HepG2 (cell line): ENCODE data around the gene PCED1B. TPM values are rescaled to one million over a fixed set of nuclear protein-coding genes. Genes with fewer than 3 reads are reported as not detected.

ENCODE experiments used
- ATAC-seq: fragments of 200-7000 bp; cut with Tn5 transposase; 3 replicates; pipeline ENCODE4 v1.9.1; 2020; ENCODE audit warnings: mild to moderate bottlenecking, moderate library complexity
- BruUV-seq: library from RNA; stranded (reverse); fragments of 400-500 nt; replicated peaks from 2 replicates; lab custom pipeline; 2021; lab: Mats Ljungman, UMichigan
- CTCF ChIA-PET: fragments of 300-600 bp; formaldehyde crosslinking; extraction: SDS; loops from one replicate; lab custom pipeline; 2021; ENCODE audit warnings: low total read pairs, inconsistent platforms, low intra/inter-chr PET ratio; lab: Yijun Ruan, JAX
- POLR2A ChIA-PET: fragments of 350-600 bp; sonication (Branson Sonifier 250); formaldehyde crosslinking; loops from one replicate; lab custom pipeline; 2020; ENCODE audit warnings: antibody characterized with exemption, inconsistent platforms; lab: Yijun Ruan, JAX
- DNase-seq: peaks from one replicate; pipeline ENCODE4 v3.0.0-alpha.2; 2015; ENCODE audit warnings: low spot score
- FAIRE-seq: peaks from 3 replicates; lab custom pipeline; 2011; peaks lifted over from hg19 to GRCh38; lab: Jason Lieb, UNC
- H2AFZ ChIP-seq: one replicate; pipeline ENCODE4 v1.6.1; 2011; ENCODE audit warnings: low read length, inconsistent platforms
- H3K27ac ChIP-seq: fragments of 300-600 bp; 3 replicates; pipeline ENCODE4 v1.8.0; 2011; ENCODE audit warnings: mixed run types, mild to moderate bottlenecking, mixed read lengths, low read length, inconsistent platforms; ENCODE audit not compliant: insufficient read depth; ENCODE audit errors: extremely low read length
- H3K27me3 ChIP-seq, 2 experiments: fragments of 200-600 bp in 1 of 2; 2 replicates in 1 of 2; 3 replicates in 1 of 2; pipeline versions ENCODE4 v1.6.0 to v1.8.0; 2011; ENCODE audit warnings: low read length in 2 of 2, mild to moderate bottlenecking in 2 of 2, moderate library complexity in 2 of 2, inconsistent platforms in 1 of 2; ENCODE audit not compliant: insufficient read depth in 2 of 2, control insufficient read depth in 1 of 2
- H3K36me3 ChIP-seq, 2 experiments: fragments of 200-600 bp in 1 of 2; replicated peaks in 1 of 2; 2 replicates in 1 of 2; 3 replicates in 1 of 2; pipeline versions ENCODE4 v1.5.1 to v1.8.0; 2011; ENCODE audit warnings: low read length in 2 of 2, inconsistent platforms in 1 of 2; ENCODE audit not compliant: insufficient read depth in 2 of 2, control insufficient read depth in 1 of 2
- H3K4me1 ChIP-seq: 2 replicates; pipeline ENCODE4 v1.5.1; 2012; ENCODE audit warnings: low read length, inconsistent platforms; ENCODE audit not compliant: insufficient read depth
- H3K4me2 ChIP-seq: 2 replicates; pipeline ENCODE4 v1.6.0; 2011; ENCODE audit warnings: low read depth, low read length, inconsistent platforms
- H3K4me3 ChIP-seq, 3 experiments: fragments of 200-600 bp in 1 of 3; sonication (generic), shearing (Covaris generic) in 1 of 3; replicated peaks in 1 of 3; 2 replicates each; pipeline ENCODE4 v1.5.1; 2011 to 2016; ENCODE audit warnings: low read length in 3 of 3, inconsistent platforms in 2 of 3, low read depth in 2 of 3, mild to moderate bottlenecking in 2 of 3, control low read depth in 1 of 3, mixed read lengths in 1 of 3; ENCODE audit not compliant: insufficient read depth in 1 of 3
- H3K79me2 ChIP-seq: one replicate; pipeline ENCODE4 v1.6.1; 2011; ENCODE audit warnings: low read length, inconsistent platforms; ENCODE audit not compliant: insufficient read depth
- H3K9ac ChIP-seq: 2 replicates; pipeline ENCODE4 v1.6.0; 2011; ENCODE audit warnings: mild to moderate bottlenecking, low read depth, low read length, inconsistent platforms; ENCODE audit not compliant: insufficient read depth
- H3K9me3 ChIP-seq: 2 replicates; pipeline ENCODE4 v1.5.1; 2012; ENCODE audit warnings: mild to moderate bottlenecking, low read length
- H4K20me1 ChIP-seq: 2 replicates; pipeline ENCODE4 v1.6.0; 2011; ENCODE audit warnings: inconsistent platforms, mild to moderate bottlenecking, low read length, moderate library complexity; ENCODE audit not compliant: insufficient read depth
- HMG20B ChIP-seq: conservative IDR thresholded peaks from 2 replicates; pipeline ENCODE4 v1.6.1; 2016; ENCODE audit warnings: missing genetic modification reagents, missing compliant biosample characterization
- HNF4A ChIP-seq: sonication (generic); formaldehyde crosslinking; IDR thresholded peaks from 2 replicates; pipeline ENCODE4 v1.4.0; 2020; ENCODE audit warnings: missing genetic modification reagents
- KLF13 ChIP-seq: sonication (generic); formaldehyde crosslinking; IDR thresholded peaks from 2 replicates; pipeline ENCODE4 v1.4.0; 2020; ENCODE audit warnings: mild to moderate bottlenecking, missing genetic modification reagents
- MTA3 ChIP-seq: sonication (generic); formaldehyde crosslinking; IDR thresholded peaks from 2 replicates; pipeline ENCODE4 v1.4.0; 2020; ENCODE audit warnings: missing genetic modification reagents
- MXI1 ChIP-seq: IDR thresholded peaks from 3 replicates; pipeline ENCODE4 v1.6.1; 2012; ENCODE audit warnings: low read depth, low read length, inconsistent platforms, borderline replicate concordance
- NFE2 ChIP-seq: sonication (generic); formaldehyde crosslinking; IDR thresholded peaks from 2 replicates; pipeline ENCODE4 v1.4.0; 2020; ENCODE audit warnings: missing genetic modification reagents
- NKX3-1 ChIP-seq: sonication (generic); formaldehyde crosslinking; IDR thresholded peaks from 2 replicates; pipeline ENCODE4 v1.5.0; 2020; ENCODE audit warnings: missing genetic modification reagents
- ZNF629 ChIP-seq: sonication (generic); formaldehyde crosslinking; conservative IDR thresholded peaks from 2 replicates; pipeline ENCODE4 v1.5.0; 2020; ENCODE audit warnings: missing genetic modification reagents
- whole genome bisulfite sequencing: methylation state at CpG from one replicate; pipeline ENCODE4 v1.1.6; 2017; ENCODE audit warnings: low lambda C conversion rate; 5-methylcytosine and 5-hydroxymethylcytosine counted together
- in situ Hi-C: cut with HindIII; loops from 2 replicates; pipeline ENCODE4 v1.10.0; 2017; ENCODE audit warnings: low pct_unique_long_range_greater_than_20kb; ENCODE audit not compliant: extremely low pct_ligation_motif_present
- intact Hi-C: fragments of 100-400 bp; cut with micrococcal nuclease; formaldehyde crosslinking; loops from one replicate; pipeline ENCODE4 v1.10.0; 2022; ENCODE audit not compliant: unreplicated experiment
- polyA plus RNA-seq, 8 experiments: library from polyadenylated mRNA; depleted of rRNA in 3 of 8; stranded (reverse) in 7 of 8; unstranded in 1 of 8; fragments of >200 nt; fragmentation: Illumina TruSeq in 4 of 8; extraction: Trizol in 4 of 8; gene quantifications; 2 replicates each; pipeline versions ENCODE4 v1.2.1 to v1.2.3, GENCODE V29; 2011 to 2016; ENCODE audit warnings: low read depth in 4 of 8, missing spikeins in 1 of 8, mixed read lengths in 1 of 8; ENCODE audit not compliant: insufficient read depth in 1 of 8
- total RNA-seq, 5 experiments: library from RNA; depleted of rRNA; stranded (reverse); fragments of >200 nt; fragmentation: Illumina TruSeq; extraction: Trizol; gene quantifications; 2 replicates each; pipeline ENCODE4 v1.2.3, GENCODE V29; 2016; ENCODE audit warnings: low read depth in 1 of 5
- TF ChIP-seq, protein P1 (sequence below): sonication (generic); formaldehyde crosslinking; IDR thresholded peaks from 2 replicates; pipeline ENCODE4 v1.8.0; 2022; ENCODE audit warnings: missing genetic modification reagents, low read depth, mild to moderate bottlenecking, borderline replicate concordance

The PCED1B gene
- total and polyA plus RNA-seq, 2 of the 13 experiments (the other 11 are each of a cell fraction or from before 2014, with no cell fraction given): 0.11 to 0.37 TPM

DNA sequence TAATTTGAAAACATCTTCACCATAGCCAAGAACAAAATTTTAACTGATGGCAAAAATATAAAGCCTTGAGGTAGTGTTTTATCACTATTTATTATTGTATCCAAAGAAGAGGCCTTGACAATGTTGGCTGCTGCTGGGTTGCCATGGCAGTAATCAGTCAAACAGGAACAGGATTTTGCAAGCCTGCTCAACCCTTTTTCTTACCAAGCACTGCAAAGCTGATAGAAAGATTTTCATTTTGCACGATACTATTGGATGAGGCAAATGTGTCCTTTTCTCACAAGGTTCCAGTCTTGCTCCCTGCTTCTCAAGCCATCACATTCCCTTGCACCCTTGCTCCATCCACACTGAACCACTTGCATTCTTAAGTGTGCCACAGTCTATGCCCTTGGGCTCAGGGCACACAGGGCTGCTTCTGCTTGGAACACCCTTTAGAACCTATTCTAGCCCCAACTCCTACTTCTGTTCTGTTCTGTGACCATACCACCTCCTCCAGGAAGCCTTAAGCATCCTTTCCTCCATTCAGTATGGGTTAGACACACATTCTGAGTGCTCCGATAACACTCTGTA is 76.8 kb downstream of the PCED1B start:
- no peaks in the 10 kb centered on the region for H4K20me1 ChIP-seq
- H3K36me3 ChIP-seq: no peaks in the 10 kb centered on the region
- no peak for ATAC-seq
- no peak for TF ChIP-seq ZNF629
- TF ChIP-seq HMG20B (CRISPR knock-in tag): no peak
- no peak for TF ChIP-seq NKX3-1
- TF ChIP-seq, protein P1, sequence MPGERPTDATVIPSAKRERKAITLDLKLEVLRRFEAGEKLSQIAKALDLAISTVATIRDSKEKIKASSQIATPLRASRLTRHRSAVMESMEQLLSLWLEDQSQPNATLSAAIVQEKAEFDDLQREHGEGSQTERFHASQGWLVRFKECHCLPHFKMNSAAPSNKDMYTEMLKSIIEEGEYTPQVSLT: no peak
- no peak for TF ChIP-seq MTA3 (CRISPR knock-in tag)
- TF ChIP-seq NFE2 (CRISPR knock-in tag): no peak
- TF ChIP-seq KLF13: no peak
- TF ChIP-seq MXI1: no peak
- no peaks in the 10 kb centered on the region for H3K27me3 ChIP-seq
- no peaks in the 10 kb centered on the region for H3K9me3 ChIP-seq
- H3K9ac ChIP-seq: no peak overlapping the region
- intact Hi-C loops (no loop called here), in situ Hi-C loops (no loop called here)
- H3K27ac ChIP-seq: no peak overlapping the region
- no peaks in the 10 kb centered on the region for H3K4me1 ChIP-seq
- ChIA-PET CTCF (no interaction called here), POLR2A (no interaction called here)
- no peak overlapping the region for H3K4me3 ChIP-seq
- 32% methylated on average over 2 of the region's 2 CpGs for WGBS
- BruUV-seq: no TSS peak
- H3K4me2 ChIP-seq: no peak overlapping the region
- DNase-seq: no peak
- no peak for FAIRE-seq
- no peaks in the 10 kb centered on the region for H3K79me2 ChIP-seq
- no peak overlapping the region for H2AFZ ChIP-seq

DNA sequence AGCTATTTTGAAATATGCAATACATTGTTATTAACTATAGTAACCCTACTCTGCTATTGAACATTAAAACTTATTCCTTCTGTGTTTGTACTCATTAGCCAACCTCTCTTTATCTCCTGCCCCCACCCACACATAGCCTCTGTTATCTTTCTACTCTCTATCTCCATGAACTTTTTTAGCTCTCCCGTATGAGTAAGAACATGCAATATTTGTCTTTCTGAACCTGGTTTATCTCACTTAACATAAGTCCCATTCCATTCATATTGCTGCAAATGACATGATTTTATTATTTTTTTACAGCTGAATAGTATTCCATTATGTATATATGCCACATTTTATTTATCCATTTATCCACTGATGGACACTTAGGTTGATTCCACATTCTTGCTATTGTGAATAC is 79.4 kb downstream of the PCED1B start:
- in situ Hi-C loops: no loop called here
- Histone ChIP-seq H3K36me3 (no peaks in the 10 kb centered on the region), H4K20me1 (no peaks in the 10 kb centered on the region), H3K27ac (no peak overlapping the region), H3K27me3 (no peaks in the 10 kb centered on the region), H3K4me3 (no peak overlapping the region), H3K9ac (no peak overlapping the region), H3K4me1 (no peaks in the 10 kb centered on the region), H3K79me2 (no peaks in the 10 kb centered on the region), H3K9me3 (no peaks in the 10 kb centered on the region), H3K4me2 (no peak overlapping the region), H2AFZ (no peak overlapping the region)
- POLR2A ChIA-PET: no interaction called here
- intact Hi-C loops: no loop called here
- BruUV-seq: no TSS peak
- 2% methylated on average over 1 of the region's 1 CpG for WGBS
- ATAC-seq (no peak), FAIRE-seq (no peak), DNase-seq (no peak)
- no peak for TF ChIP-seq HNF4A (CRISPR knock-in tag)
- CTCF ChIA-PET: no interaction called here
